Sigmoid colon (tissue), 4 donors: ENCODE data around the gene LZTS3.

Source experiments
- CTCF ChIP-seq, 4 experiments: fragments of 450-650 bp in 3 of 4; fragments of 200-600 bp in 1 of 4; IDR thresholded peaks; one replicate each; pipeline ENCODE4 v1.5.1; 2016 to 2019; ENCODE audit warnings: antibody characterized with exemption in 4 of 4, mild to moderate bottlenecking in 3 of 4, moderate library complexity in 2 of 4
- EP300 ChIP-seq, 4 donors: sonication (generic); formaldehyde crosslinking; IDR thresholded peaks; one replicate each; pipeline ENCODE4 v1.6.1; 2017; ENCODE audit warnings: antibody characterized with exemption in 4 of 4
- POLR2A ChIP-seq, 2 donors: fragments of 450-650 bp; IDR thresholded peaks; one replicate each; pipeline ENCODE4 v1.6.1; 2016; ENCODE audit warnings: antibody characterized with exemption in 2 of 2, mild to moderate bottlenecking in 2 of 2, moderate library complexity in 2 of 2

GRCh38 chr20:3218307-3218988 is 45.1 kb upstream of the LZTS3 start:
- TF ChIP-seq POLR2A (IDR thresholded peaks at IDR 0.05) (no peak), CTCF (IDR thresholded peaks at IDR 0.05) (peak; percentile 20 to 87 (median 70)), EP300 (IDR thresholded peaks at IDR 0.05) (no peak)
